GM23338 (cell line): ENCODE measurements around the gene AVPR2. TPM values are rescaled to one million over a fixed set of nuclear protein-coding genes. Genes with fewer than 3 reads are reported as not detected.

Experiments
- ATAC-seq: fragments of 200-7000 bp; cut with Tn5 transposase; 3 replicates; pipeline ENCODE4 v1.9.1; 2020
- DNase-seq: peaks from one replicate; pipeline ENCODE4 v3.0.0-alpha.2; 2015; ENCODE audit warnings: low spot score
- H2AFZ ChIP-seq: fragments of 200-600 bp; sonication (generic); 2 replicates; pipeline ENCODE4 v1.8.0; 2016; ENCODE audit warnings: antibody characterized with exemption, mild to moderate bottlenecking, moderate library complexity
- H3F3A ChIP-seq: fragments of 200-600 bp; sonication (generic); replicated peaks from 2 replicates; pipeline ENCODE4 v1.8.0; 2017; ENCODE audit warnings: antibody characterized with exemption, mixed run types, low read depth
- H3K27ac ChIP-seq: fragments of 200-600 bp; sonication (generic); 2 replicates; pipeline ENCODE4 v1.6.1; 2016; ENCODE audit warnings: low read depth
- H3K27me3 ChIP-seq: fragments of 200-600 bp; sonication (generic); 2 replicates; pipeline ENCODE4 v1.8.0; 2016; ENCODE audit warnings: mild to moderate bottlenecking, mixed run types, moderate library complexity; ENCODE audit not compliant: insufficient read depth
- H3K36me3 ChIP-seq: fragments of 200-600 bp; sonication (generic); 2 replicates; pipeline ENCODE4 v1.8.0; 2016; ENCODE audit warnings: mild to moderate bottlenecking; ENCODE audit not compliant: insufficient read depth
- H3K4me1 ChIP-seq: fragments of 200-600 bp; sonication (generic); 2 replicates; pipeline ENCODE4 v1.8.0; 2016; ENCODE audit warnings: mild to moderate bottlenecking, moderate library complexity; ENCODE audit not compliant: insufficient read depth
- H3K4me2 ChIP-seq: fragments of 200-600 bp; sonication (generic); 2 replicates; pipeline ENCODE4 v1.7.1; 2017; ENCODE audit warnings: mixed run types
- H3K4me3 ChIP-seq: fragments of 200-600 bp; sonication (generic); 2 replicates; pipeline ENCODE4 v1.6.1; 2016; ENCODE audit warnings: mixed run types
- H3K79me2 ChIP-seq: fragments of 200-600 bp; sonication (generic); replicated peaks from 2 replicates; pipeline ENCODE4 v1.8.0; 2017; ENCODE audit warnings: mild to moderate bottlenecking; ENCODE audit not compliant: insufficient read depth
- H3K9me2 ChIP-seq: fragments of 200-600 bp; sonication (generic); 2 replicates; pipeline ENCODE4 v1.8.0; 2017; ENCODE audit not compliant: insufficient read depth
- H4K20me1 ChIP-seq: fragments of 200-600 bp; sonication (generic); replicated peaks from 2 replicates; pipeline ENCODE4 v1.8.0; 2017; ENCODE audit warnings: mild to moderate bottlenecking; ENCODE audit not compliant: insufficient read depth
- H3K27ac Mint-ChIP-seq: 2 replicates; pipeline ENCODE4 v1.8.0; 2020; ENCODE audit warnings: inconsistent platforms, mild to moderate bottlenecking, moderate library complexity, mixed read lengths
- H3K27me3 Mint-ChIP-seq: 3 replicates; pipeline ENCODE4 v1.8.0; 2022; ENCODE audit warnings: low read depth, mild to moderate bottlenecking, moderate library complexity, mixed read lengths, inconsistent platforms; ENCODE audit not compliant: insufficient read depth, poor library complexity
- H3K36me3 Mint-ChIP-seq: 3 replicates; pipeline ENCODE4 v1.8.0; 2021; ENCODE audit warnings: low read depth, mild to moderate bottlenecking, inconsistent platforms, moderate library complexity, mixed read lengths
- H3K4me1 Mint-ChIP-seq: 3 replicates; pipeline ENCODE4 v1.8.0; 2020; ENCODE audit warnings: mild to moderate bottlenecking, inconsistent platforms, mixed read lengths
- H3K4me3 Mint-ChIP-seq: 3 replicates; pipeline ENCODE4 v1.8.0; 2021; ENCODE audit warnings: moderate library complexity, mild to moderate bottlenecking, inconsistent platforms, mixed read lengths
- H3K9me3 Mint-ChIP-seq: 3 replicates; pipeline ENCODE4 v1.8.0; 2020; ENCODE audit warnings: moderate library complexity, mild to moderate bottlenecking, inconsistent platforms, mixed read lengths
- CREB1 ChIP-seq: fragments of 250-450 bp; sonication (Bioruptor Pico); IDR thresholded peaks from 2 replicates; pipeline ENCODE4 v1.5.0; 2020; ENCODE audit warnings: low read depth, mild to moderate bottlenecking, moderate library complexity
- CTCF ChIP-seq, 2 experiments: fragments of 200-600 bp in 1 of 2; sonication (generic) in 1 of 2; conservative IDR thresholded peaks; 2 replicates each; pipeline versions ENCODE4 v1.5.1 to v1.6.1; 2016 to 2017; ENCODE audit warnings: antibody characterized with exemption in 2 of 2, low read depth in 2 of 2, mild to moderate bottlenecking in 2 of 2, moderate library complexity in 1 of 2
- ETS1 ChIP-seq: IDR thresholded peaks from 2 replicates; pipeline ENCODE4 v1.6.1; 2016; ENCODE audit warnings: antibody characterized with exemption
- EZH2 ChIP-seq: fragments of 200-600 bp; sonication (generic); IDR thresholded peaks from one replicate; pipeline ENCODE4 v1.8.0; 2017; ENCODE audit warnings: antibody characterized with exemption, mild to moderate bottlenecking, low read depth; ENCODE audit not compliant: unreplicated experiment
- EZH2phosphoT487 ChIP-seq: fragments of 200-600 bp; sonication (generic); IDR thresholded peaks from one replicate; pipeline ENCODE4 v1.8.1; 2018; ENCODE audit warnings: antibody characterized with exemption; ENCODE audit not compliant: unreplicated experiment
- JUNB ChIP-seq: IDR thresholded peaks from one replicate; pipeline ENCODE4 v1.6.1; 2016; ENCODE audit warnings: antibody characterized with exemption; ENCODE audit not compliant: unreplicated experiment
- NANOG ChIP-seq: IDR thresholded peaks from 2 replicates; pipeline ENCODE4 v1.6.1; 2016; ENCODE audit warnings: antibody characterized with exemption, borderline replicate concordance
- POLR2AphosphoS5 ChIP-seq: IDR thresholded peaks from 2 replicates; pipeline ENCODE4 v1.6.1; 2016; ENCODE audit warnings: antibody characterized with exemption, low read depth
- STAT1 ChIP-seq: IDR thresholded peaks from one replicate; pipeline ENCODE4 v1.6.1; 2016; ENCODE audit warnings: antibody characterized with exemption; ENCODE audit not compliant: unreplicated experiment
- ZNF114 ChIP-seq: fragments of 250-450 bp; sonication (Bioruptor Pico); IDR thresholded peaks from 2 replicates; pipeline ENCODE4 v1.5.0; 2020; ENCODE audit warnings: mild to moderate bottlenecking, moderate library complexity
- ZNF331 ChIP-seq: fragments of 250-450 bp; sonication (Bioruptor Pico); IDR thresholded peaks from 2 replicates; pipeline ENCODE4 v1.5.0; 2020; ENCODE audit warnings: low read depth, mild to moderate bottlenecking, moderate library complexity
- ZNF462 ChIP-seq: fragments of 250-450 bp; sonication (Bioruptor Pico); IDR thresholded peaks from 2 replicates; pipeline ENCODE4 v1.5.0; 2020; ENCODE audit warnings: mild to moderate bottlenecking, moderate library complexity
- polyA plus RNA-seq: library from polyadenylated mRNA; unstranded; fragments of >200 nt; fragmentation: Nextera tagmentation; extraction: Ambion mirVana; gene quantifications from 2 replicates; pipeline ENCODE4 v1.2.1, GENCODE V29; 2016
- total RNA-seq: library from RNA; depleted of rRNA; stranded (reverse); fragments of >200 nt; shearing (Covaris generic); gene quantifications from 2 replicates; pipeline ENCODE4 v1.2.3, GENCODE V29; 2014
- TF ChIP-seq, protein P1 (sequence below): IDR thresholded peaks from one replicate; pipeline ENCODE4 v1.6.1; 2018; ENCODE audit warnings: antibody characterized with exemption; ENCODE audit not compliant: unreplicated experiment

Gene AVPR2
- total and polyA plus RNA-seq, 2 experiments from 2014 or later: not detected

DNA sequence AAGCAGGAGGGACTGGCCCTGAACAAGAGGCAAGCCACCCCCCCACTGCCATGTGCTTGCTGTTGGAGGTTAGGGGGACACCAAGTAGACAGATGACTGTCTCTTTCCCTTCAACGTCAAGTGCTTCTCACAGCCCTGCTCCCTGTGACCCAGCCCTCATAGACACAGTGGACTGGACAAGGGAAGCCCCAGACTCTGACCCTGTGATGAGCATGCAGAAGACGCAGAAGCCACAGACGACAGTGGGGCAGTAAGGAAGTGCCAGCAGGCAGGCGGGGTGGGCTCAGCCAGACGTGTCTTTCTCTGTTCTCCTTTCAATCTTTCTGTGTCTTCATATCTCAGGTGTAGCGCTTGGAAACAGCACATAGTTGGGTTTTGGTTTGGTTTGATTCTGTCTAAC is 16.1 kb upstream of the AVPR2 start:
- no peak overlapping the region for H3K27ac ChIP-seq
- H4K20me1 ChIP-seq: no peaks in the 10 kb centered on the region
- no peaks in the 10 kb centered on the region for H3K36me3 ChIP-seq
- no peak overlapping the region for H3K4me3 ChIP-seq
- no peak overlapping the region for H3K4me2 ChIP-seq
- ATAC-seq: no peak
- DNase-seq: no peak
- H3K27me3 ChIP-seq: no peaks in the 10 kb centered on the region; the same call in 1 of the 2 replicates
- Mint-ChIP-seq H3K27me3 (peaks cover 6% of the 10 kb centered on the region), H3K4me1 (peaks cover 20% of the 10 kb centered on the region), H3K4me3 (no peak overlapping the region), H3K27ac (no peak overlapping the region), H3K9me3 (no peaks in the 10 kb centered on the region; the same call in 2 of the 3 replicates), H3K36me3 (no peaks in the 10 kb centered on the region; the same call in 2 of the 3 replicates)
- TF ChIP-seq ZNF114: no peak
- TF ChIP-seq ETS1: no peak
- TF ChIP-seq CTCF (conservative IDR thresholded peaks at IDR 0.05; ENCODE audit: low read depth in 2 of 2): no peak
- TF ChIP-seq, protein P1, sequence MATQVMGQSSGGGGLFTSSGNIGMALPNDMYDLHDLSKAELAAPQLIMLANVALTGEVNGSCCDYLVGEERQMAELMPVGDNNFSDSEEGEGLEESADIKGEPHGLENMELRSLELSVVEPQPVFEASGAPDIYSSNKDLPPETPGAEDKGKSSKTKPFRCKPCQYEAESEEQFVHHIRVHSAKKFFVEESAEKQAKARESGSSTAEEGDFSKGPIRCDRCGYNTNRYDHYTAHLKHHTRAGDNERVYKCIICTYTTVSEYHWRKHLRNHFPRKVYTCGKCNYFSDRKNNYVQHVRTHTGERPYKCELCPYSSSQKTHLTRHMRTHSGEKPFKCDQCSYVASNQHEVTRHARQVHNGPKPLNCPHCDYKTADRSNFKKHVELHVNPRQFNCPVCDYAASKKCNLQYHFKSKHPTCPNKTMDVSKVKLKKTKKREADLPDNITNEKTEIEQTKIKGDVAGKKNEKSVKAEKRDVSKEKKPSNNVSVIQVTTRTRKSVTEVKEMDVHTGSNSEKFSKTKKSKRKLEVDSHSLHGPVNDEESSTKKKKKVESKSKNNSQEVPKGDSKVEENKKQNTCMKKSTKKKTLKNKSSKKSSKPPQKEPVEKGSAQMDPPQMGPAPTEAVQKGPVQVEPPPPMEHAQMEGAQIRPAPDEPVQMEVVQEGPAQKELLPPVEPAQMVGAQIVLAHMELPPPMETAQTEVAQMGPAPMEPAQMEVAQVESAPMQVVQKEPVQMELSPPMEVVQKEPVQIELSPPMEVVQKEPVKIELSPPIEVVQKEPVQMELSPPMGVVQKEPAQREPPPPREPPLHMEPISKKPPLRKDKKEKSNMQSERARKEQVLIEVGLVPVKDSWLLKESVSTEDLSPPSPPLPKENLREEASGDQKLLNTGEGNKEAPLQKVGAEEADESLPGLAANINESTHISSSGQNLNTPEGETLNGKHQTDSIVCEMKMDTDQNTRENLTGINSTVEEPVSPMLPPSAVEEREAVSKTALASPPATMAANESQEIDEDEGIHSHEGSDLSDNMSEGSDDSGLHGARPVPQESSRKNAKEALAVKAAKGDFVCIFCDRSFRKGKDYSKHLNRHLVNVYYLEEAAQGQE: no peak
- TF ChIP-seq ZNF331: no peak
- TF ChIP-seq EZH2phosphoT487: no peak
- TF ChIP-seq STAT1: no peak
- TF ChIP-seq NANOG: no peak
- TF ChIP-seq JUNB: no peak
- TF ChIP-seq CREB1: no peak
- TF ChIP-seq POLR2AphosphoS5: no peak
- no peak for TF ChIP-seq ZNF462 (CRISPR knock-in tag)
- no peak for TF ChIP-seq EZH2
- no peaks in the 10 kb centered on the region for H3K79me2 ChIP-seq
- H3K4me1 ChIP-seq: peaks cover 7% of the 10 kb centered on the region; the same call in 1 of the 2 replicates
- no peaks in the 10 kb centered on the region for H3F3A ChIP-seq
- no peak overlapping the region for H2AFZ ChIP-seq
- no peaks in the 10 kb centered on the region for H3K9me2 ChIP-seq
